ENCODE measurements around the gene VPS13D. TPM values are rescaled to one million over a fixed set of nuclear protein-coding genes. Genes with fewer than 3 reads are reported as not detected.

The VPS13D gene
- total RNA-seq, 4 donors from 2014 or later = 77.5 to 142 (median 94.4) TPM

- TF ChIP-seq CTCF (IDR thresholded peaks at IDR 0.05; ENCODE audit: low read depth) = no peak
Observed at GRCh38 chr1:12293416-12293815, 63.6 kb downstream of the VPS13D start.

GRCh38 chr1:12294076-12294475 lies 64.2 kb downstream of the VPS13D start:
- TF ChIP-seq CTCF (IDR thresholded peaks at IDR 0.05; ENCODE audit: low read depth) = no peak

GRCh38 chr1:12296016-12296415 lies 66.2 kb downstream of the VPS13D start:
- TF ChIP-seq CTCF (IDR thresholded peaks at IDR 0.05; ENCODE audit: low read depth) = no peak

GRCh38 chr1:12296623-12297022 lies 66.8 kb downstream of the VPS13D start:
- no peak for TF ChIP-seq CTCF (IDR thresholded peaks at IDR 0.05; ENCODE audit: low read depth)

GRCh38 chr1:12300706-12301105 lies 70.9 kb downstream of the VPS13D start:
- TF ChIP-seq CTCF (IDR thresholded peaks at IDR 0.05; ENCODE audit: low read depth) = no peak

GRCh38 chr1:12301518-12302237 lies 71.8 kb downstream of the VPS13D start:
- no peak for TF ChIP-seq CTCF (IDR thresholded peaks at IDR 0.05; ENCODE audit: low read depth)

GRCh38 chr1:12302798-12303447 lies 73.1 kb downstream of the VPS13D start:
- TF ChIP-seq CTCF (IDR thresholded peaks at IDR 0.05; ENCODE audit: low read depth) = no peak

Measured in subcutaneous adipose tissue (tissue), 4 donors.